Adipocyte (in vitro differentiated cells): ENCODE data around the gene ZNF626.
"Not testable (repeated sequence)": the region's sequence is repeated elsewhere in the genome, so short reads cannot be mapped to it uniquely, and the experiment has no call there.

ENCODE experiments used
- DNase-seq: peaks from one replicate; pipeline ENCODE4 v3.0.0-alpha.2; 2015; ENCODE audit warnings: low read depth
- H3K27me3 ChIP-seq: replicated peaks from 2 replicates; pipeline ENCODE4 v1.7.0; 2013; ENCODE audit warnings: mild to moderate bottlenecking, low read length, moderate library complexity; ENCODE audit not compliant: control insufficient read depth, insufficient read depth
- H3K36me3 ChIP-seq: 2 replicates; pipeline ENCODE4 v1.7.0; 2013; ENCODE audit warnings: low read length, mild to moderate bottlenecking, moderate library complexity; ENCODE audit not compliant: control insufficient read depth, insufficient read depth, severe bottlenecking
- H3K4me1 ChIP-seq: 2 replicates; pipeline ENCODE4 v1.7.0; 2013; ENCODE audit warnings: mild to moderate bottlenecking, low read length, moderate library complexity; ENCODE audit not compliant: control insufficient read depth, insufficient read depth
- H3K4me3 ChIP-seq: 2 replicates; pipeline ENCODE4 v1.7.0; 2013; ENCODE audit warnings: mild to moderate bottlenecking, low read length, moderate library complexity
- H3K9ac ChIP-seq: 2 replicates; pipeline ENCODE4 v1.7.0; 2013; ENCODE audit warnings: mild to moderate bottlenecking, low read length, moderate library complexity
- H3K9me3 ChIP-seq: 2 replicates; pipeline ENCODE4 v1.7.0; 2013; ENCODE audit warnings: mild to moderate bottlenecking, low read length, moderate library complexity; ENCODE audit not compliant: control insufficient read depth

The ZNF626 gene

DNA sequence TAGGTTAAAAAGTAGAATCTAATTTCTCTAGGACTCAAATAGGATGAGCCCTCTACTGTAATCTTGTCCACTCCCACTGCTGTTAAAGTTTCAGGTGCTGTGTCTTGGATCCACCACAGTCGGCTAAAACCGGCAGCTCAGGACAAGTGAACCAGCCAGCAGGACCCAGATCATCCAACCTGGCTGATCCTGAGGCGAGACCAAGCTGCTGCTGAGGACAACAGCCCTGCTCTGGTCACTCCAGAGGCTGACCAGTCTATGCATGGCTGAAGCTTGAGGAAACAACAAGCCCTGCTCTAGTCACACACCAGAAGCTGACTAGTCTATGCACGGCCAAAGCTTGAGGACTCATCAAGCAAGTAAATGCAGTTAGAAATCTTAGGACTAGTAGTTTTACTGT lies 46.4 kb downstream of the ZNF626 start:
- H3K4me1 ChIP-seq, DNase-seq, H3K36me3 ChIP-seq, H3K9ac ChIP-seq, H3K27me3 ChIP-seq, H3K4me3 ChIP-seq: not testable (repeated sequence)
- H3K9me3 ChIP-seq: peaks cover 42% of the 10 kb centered on the region

DNA sequence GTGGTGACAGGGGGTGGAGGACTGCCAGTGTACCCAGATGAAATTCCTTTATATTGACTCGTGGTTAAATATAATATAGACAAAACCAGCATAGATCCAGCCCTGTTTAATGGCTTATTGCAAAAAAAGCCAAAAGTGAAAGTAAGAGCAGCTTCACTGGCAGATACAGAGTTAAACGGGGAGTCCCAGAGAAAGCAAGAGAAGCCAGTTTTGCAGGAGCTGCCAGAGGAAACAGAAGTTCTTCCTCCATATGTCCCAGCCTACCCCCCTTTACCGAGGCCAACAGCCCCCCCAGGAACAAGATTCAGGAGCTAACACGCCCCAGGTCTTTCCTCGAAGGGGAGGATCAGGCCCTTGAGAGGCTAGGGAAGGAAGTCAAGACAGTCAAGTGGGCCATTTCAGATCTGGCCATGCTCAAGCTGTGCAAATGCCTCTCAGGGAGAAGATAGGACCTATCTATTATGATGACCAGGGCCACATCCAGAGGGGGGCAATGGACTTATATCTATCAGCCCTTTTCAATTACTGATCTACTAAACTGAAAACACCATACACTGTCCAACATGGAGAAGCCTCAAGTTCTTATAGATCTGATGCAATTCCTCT lies 48.6 kb downstream of the ZNF626 start:
- no peak for DNase-seq
- Histone ChIP-seq H3K9ac (no peak overlapping the region), H3K4me3 (peak overlapping the region; percentile 33), H3K4me1 (no peaks in the 10 kb centered on the region), H3K27me3 (no peaks in the 10 kb centered on the region), H3K9me3 (peaks cover 38% of the 10 kb centered on the region), H3K36me3 (no peaks in the 10 kb centered on the region)

DNA sequence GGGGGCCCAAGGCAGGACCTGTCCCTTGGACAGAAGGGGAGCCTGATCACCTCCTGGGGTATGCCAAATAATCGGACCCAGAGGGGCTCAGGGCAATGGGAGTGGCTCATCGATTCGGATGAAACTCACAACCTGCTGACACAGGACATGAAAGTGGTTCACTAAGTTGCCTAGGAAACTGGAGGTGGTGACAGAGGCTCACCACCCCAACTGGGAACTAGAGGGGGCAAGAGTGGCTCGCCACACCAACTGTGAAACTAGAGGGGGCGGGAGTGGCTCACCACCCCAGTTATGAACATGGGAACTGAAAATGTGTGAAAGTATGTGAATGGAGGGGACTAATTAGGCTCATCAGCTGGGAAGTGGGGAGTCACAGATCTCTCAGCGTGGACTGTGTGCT lies 49.5 kb downstream of the ZNF626 start:
- DNase-seq: no peak
- H3K27me3 ChIP-seq: no peaks in the 10 kb centered on the region
- H3K4me3 ChIP-seq: no peak overlapping the region
- no peaks in the 10 kb centered on the region for H3K36me3 ChIP-seq
- no peaks in the 10 kb centered on the region for H3K4me1 ChIP-seq
- H3K9me3 ChIP-seq: peaks cover 32% of the 10 kb centered on the region
- H3K9ac ChIP-seq: no peak overlapping the region

DNA sequence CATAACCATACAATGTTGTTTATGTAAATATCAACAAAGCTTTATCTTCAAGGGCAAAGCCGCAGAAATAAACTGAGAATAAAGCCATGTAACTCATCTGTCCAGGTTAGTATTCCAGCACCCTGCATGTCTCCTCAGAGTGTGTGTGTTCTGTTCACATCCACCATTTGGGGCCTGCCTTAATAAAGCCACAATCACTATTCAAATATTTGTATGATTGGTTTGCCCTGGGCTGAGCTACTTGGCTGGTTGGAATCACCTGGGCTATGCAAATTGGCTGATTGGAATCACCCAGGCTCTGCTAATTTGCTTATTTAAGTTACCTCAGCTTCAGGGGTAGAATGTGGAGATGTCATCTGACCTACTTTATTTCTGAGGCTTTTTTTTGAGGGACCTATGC lies 53.4 kb downstream of the ZNF626 start:
- Histone ChIP-seq H3K9ac (no peak overlapping the region), H3K27me3 (no peaks in the 10 kb centered on the region), H3K36me3 (no peaks in the 10 kb centered on the region), H3K4me3 (no peak overlapping the region), H3K9me3 (peaks cover 10% of the 10 kb centered on the region), H3K4me1 (no peaks in the 10 kb centered on the region)
- DNase-seq: no peak
